Measurements from ENCODE around the gene GGTLC1.

GGTLC1 gene

GRCh38 chr20:23963941-23964340 is 24.6 kb downstream of the GGTLC1 start:
- no peak for DNase-seq (ENCODE audit: low spot score)

- no peak for DNase-seq (ENCODE audit: low spot score)
Measured at GRCh38 chr20:23962272-23962671, 26.3 kb downstream of the GGTLC1 start.

- DNase-seq (ENCODE audit: low spot score), result no peak
Measured at GRCh38 chr20:23959054-23959453, 29.5 kb downstream of the GGTLC1 start.

- DNase-seq (ENCODE audit: low spot score), result no peak
Measured at GRCh38 chr20:23955896-23956295, 32.7 kb downstream of the GGTLC1 start.

- DNase-seq (ENCODE audit: low spot score), result no peak
Measured at GRCh38 chr20:23954008-23954745, 34.4 kb downstream of the GGTLC1 start.

GRCh38 chr20:23946206-23946605 is 42.4 kb downstream of the GGTLC1 start:
- DNase-seq (ENCODE audit: low spot score), result no peak

GRCh38 chr20:23943304-23943703 is 45.3 kb downstream of the GGTLC1 start:
- no peak for DNase-seq (ENCODE audit: low spot score)

GRCh38 chr20:23939641-23940040 is 48.9 kb downstream of the GGTLC1 start:
- no peak for DNase-seq (ENCODE audit: low spot score)

- no peak for DNase-seq (ENCODE audit: low spot score)
Measured at GRCh38 chr20:23939063-23939462, 49.5 kb downstream of the GGTLC1 start.

- no peak for DNase-seq (ENCODE audit: low spot score)
Measured at GRCh38 chr20:23938118-23938438, 50.5 kb downstream of the GGTLC1 start.

GRCh38 chr20:23937303-23938117 is 51.1 kb downstream of the GGTLC1 start:
- peak; percentile 70 for DNase-seq (ENCODE audit: low spot score)
